Measurements from ENCODE around the gene GRK1. TPM values are rescaled to one million over a fixed set of nuclear protein-coding genes. Genes with fewer than 3 reads are reported as not detected.

The GRK1 gene
- total RNA-seq, 2 donors from 2014 or later, result 0.10 TPM; not detected in 1

DNA sequence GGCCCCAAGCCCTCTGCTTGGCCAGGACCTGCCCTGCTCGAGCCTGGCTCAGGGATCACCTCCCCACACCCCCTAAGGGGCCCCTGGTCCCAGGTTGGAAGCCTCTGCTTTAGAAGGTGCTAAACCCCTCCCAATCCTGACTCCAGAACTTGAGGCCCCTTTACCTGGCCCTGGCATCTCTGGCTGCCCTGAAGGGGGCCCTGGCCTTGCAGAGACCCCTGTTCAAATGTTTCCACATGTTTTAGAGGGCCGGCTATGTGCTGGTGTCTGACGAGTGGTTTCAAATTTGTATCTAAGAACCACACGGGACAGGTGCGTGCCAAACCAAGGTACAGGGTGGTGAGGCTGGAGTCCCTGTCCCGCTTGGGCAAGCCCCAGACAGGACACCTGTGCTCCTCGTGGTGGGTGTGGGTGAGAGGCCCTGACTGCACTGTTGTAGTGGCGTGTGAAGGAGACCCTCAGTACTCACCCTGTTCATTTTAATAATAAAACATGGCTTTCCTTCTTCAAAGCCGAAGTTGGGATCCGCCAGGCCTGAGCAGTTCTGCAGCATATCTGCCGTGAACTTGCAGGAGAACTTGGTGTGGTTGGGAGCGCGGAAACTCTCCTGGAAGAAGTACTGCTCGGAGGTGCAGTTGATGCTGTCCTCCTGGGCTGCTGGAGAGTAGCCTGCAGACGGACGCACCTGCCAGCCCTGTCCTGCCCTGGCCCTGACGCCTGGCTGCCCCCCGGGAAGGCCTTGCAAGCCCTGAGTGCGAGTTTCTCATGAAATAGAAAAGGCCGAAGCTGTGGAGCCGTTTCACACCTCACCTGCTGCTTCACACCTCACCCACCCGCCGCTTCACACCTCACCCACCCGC lies 14.4 kb upstream of the GRK1 start:
- no peak for DNase-seq
- Histone ChIP-seq H3K4me3 (no peak overlapping the region), H3K27ac (no peak overlapping the region), H3K9me3 (no peaks in the 10 kb centered on the region), H3K36me3 (no peaks in the 10 kb centered on the region), H3K27me3 (no peaks in the 10 kb centered on the region), H3K4me1 (no peaks in the 10 kb centered on the region), H3K9ac (ENCODE audit: low read depth in 2 of 2, low read length in 2 of 2) (no peak overlapping the region)
- intact Hi-C loops (cut with DNase I), result no loop called here
- TF ChIP-seq, protein P1, sequence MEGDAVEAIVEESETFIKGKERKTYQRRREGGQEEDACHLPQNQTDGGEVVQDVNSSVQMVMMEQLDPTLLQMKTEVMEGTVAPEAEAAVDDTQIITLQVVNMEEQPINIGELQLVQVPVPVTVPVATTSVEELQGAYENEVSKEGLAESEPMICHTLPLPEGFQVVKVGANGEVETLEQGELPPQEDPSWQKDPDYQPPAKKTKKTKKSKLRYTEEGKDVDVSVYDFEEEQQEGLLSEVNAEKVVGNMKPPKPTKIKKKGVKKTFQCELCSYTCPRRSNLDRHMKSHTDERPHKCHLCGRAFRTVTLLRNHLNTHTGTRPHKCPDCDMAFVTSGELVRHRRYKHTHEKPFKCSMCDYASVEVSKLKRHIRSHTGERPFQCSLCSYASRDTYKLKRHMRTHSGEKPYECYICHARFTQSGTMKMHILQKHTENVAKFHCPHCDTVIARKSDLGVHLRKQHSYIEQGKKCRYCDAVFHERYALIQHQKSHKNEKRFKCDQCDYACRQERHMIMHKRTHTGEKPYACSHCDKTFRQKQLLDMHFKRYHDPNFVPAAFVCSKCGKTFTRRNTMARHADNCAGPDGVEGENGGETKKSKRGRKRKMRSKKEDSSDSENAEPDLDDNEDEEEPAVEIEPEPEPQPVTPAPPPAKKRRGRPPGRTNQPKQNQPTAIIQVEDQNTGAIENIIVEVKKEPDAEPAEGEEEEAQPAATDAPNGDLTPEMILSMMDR (IDR thresholded peaks at IDR 0.05), result no peak

DNA sequence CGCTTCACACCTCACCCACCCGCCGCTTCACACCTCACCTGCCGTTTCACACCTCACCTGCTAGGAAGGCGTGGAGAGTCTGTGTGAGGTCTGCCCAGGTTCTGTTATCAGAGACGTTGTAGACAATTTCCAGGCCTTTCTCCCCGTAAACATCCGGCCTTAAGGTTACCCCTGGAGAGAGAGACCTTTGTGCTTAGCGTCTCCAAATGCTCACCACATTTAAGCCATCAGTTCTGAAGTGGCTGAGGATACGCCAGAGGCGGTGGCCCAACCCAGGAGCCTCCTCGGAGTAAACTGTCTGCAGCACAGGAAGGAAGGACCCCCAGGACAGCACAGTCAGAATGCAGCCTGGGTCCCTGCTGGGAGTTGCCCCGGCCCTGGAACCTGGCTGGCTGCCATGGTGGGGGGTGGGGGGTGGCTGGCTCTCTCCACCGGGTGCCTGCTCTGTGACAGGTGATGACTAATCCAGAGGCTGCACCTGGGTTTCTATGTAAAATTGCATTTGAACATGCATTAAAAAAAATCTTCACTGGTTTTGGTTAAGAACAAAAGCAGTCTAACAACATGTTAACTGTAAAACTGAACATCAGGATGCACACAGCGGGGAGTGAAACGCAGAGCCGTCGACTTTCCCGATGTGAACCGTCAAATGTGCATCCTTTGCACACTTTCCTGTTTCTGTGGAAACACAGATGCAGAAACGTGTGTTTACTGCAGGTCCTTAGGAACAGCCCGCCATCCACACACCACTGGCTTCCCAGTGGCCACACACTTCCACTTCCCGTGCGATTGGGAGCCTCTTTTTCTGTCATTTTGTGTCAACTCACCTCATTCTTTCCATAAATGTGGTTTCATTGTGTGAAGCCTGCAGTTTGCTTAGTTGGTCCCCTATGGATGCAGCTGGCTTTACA lies 13.5 kb upstream of the GRK1 start:
- Histone ChIP-seq H3K36me3 (no peaks in the 10 kb centered on the region), H3K4me3 (no peak overlapping the region), H3K4me1 (no peaks in the 10 kb centered on the region), H3K27me3 (no peaks in the 10 kb centered on the region), H3K9ac (ENCODE audit: low read depth in 2 of 2, low read length in 2 of 2) (no peak overlapping the region), H3K9me3 (no peaks in the 10 kb centered on the region), H3K27ac (no peak overlapping the region)
- intact Hi-C loops (cut with DNase I), result no loop called here
- no peak for DNase-seq
- TF ChIP-seq, protein P1 (IDR thresholded peaks at IDR 0.05), result no peak

DNA sequence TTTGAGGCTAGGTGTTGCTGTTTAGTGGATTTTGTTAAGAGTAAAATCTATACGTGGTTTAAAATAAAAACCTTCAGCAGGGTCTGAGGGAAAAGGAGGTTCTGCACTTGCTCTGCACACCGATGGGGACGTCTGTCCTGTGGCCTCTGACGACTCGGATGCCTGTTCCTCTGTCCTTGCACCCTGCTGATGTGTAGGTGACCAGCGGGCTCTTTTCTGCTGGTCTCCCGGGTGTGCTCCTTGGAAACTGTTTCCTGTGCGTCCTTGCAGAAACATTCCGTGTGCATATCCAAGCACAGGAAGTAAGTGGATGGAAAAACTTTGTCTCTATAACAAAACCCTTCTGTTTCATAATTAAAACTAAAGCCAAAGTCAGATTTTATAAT lies 12.9 kb upstream of the GRK1 start:
- Histone ChIP-seq H3K9ac (ENCODE audit: low read depth in 2 of 2, low read length in 2 of 2) (no peak overlapping the region), H3K27ac (no peak overlapping the region), H3K27me3 (no peaks in the 10 kb centered on the region), H3K36me3 (no peaks in the 10 kb centered on the region), H3K9me3 (no peaks in the 10 kb centered on the region), H3K4me3 (no peak overlapping the region), H3K4me1 (no peaks in the 10 kb centered on the region)
- TF ChIP-seq, protein P1 (IDR thresholded peaks at IDR 0.05), result no peak
- intact Hi-C loops (cut with DNase I), result no loop called here
- no peak for DNase-seq

DNA sequence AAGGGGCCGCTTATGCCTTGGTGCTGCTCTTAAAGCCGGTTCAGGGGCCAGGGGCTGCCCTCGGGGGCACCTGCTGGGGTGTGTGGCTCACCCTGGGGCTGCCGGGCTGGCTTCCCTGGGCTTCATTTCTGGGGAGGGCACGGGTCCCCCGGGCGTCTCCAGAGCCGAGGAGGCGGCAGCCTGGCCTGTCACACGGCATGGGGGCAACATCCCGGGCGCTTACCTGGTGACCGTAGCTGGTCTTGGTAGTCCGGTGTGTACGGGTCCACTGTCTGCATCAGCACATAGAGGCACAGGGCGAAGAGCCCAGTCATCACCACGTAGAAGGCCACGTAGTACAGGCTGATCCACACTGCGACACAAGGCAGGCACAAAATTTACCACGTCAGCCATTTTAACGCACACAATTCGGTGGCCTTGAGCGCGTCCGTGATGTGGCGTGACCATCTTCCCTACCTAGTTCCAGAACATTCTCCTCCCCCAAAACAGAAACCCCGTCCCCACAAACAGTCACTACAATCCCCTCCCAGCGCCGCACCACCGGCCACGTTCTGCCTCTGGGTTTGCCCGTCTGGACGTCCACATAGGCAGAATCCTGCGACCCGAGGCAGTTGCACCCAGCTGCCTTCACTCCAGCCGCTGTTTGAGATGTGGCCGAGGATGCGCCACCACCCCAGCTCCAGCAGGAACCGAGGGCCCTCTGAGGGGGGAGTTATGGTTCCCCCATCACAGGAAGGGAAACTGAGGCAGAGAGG lies 12.3 kb upstream of the GRK1 start:
- H3K4me3 ChIP-seq, result no peak overlapping the region
- no peaks in the 10 kb centered on the region for H3K36me3 ChIP-seq
- H3K9me3 ChIP-seq, result no peaks in the 10 kb centered on the region
- no peaks in the 10 kb centered on the region for H3K27me3 ChIP-seq
- intact Hi-C loops (cut with DNase I), result no loop called here
- H3K27ac ChIP-seq, result no peak overlapping the region
- TF ChIP-seq, protein P1 (IDR thresholded peaks at IDR 0.05), result no peak
- DNase-seq, result no peak
- H3K4me1 ChIP-seq, result no peaks in the 10 kb centered on the region
- no peak overlapping the region for H3K9ac ChIP-seq (ENCODE audit: low read depth in 2 of 2, low read length in 2 of 2)

DNA sequence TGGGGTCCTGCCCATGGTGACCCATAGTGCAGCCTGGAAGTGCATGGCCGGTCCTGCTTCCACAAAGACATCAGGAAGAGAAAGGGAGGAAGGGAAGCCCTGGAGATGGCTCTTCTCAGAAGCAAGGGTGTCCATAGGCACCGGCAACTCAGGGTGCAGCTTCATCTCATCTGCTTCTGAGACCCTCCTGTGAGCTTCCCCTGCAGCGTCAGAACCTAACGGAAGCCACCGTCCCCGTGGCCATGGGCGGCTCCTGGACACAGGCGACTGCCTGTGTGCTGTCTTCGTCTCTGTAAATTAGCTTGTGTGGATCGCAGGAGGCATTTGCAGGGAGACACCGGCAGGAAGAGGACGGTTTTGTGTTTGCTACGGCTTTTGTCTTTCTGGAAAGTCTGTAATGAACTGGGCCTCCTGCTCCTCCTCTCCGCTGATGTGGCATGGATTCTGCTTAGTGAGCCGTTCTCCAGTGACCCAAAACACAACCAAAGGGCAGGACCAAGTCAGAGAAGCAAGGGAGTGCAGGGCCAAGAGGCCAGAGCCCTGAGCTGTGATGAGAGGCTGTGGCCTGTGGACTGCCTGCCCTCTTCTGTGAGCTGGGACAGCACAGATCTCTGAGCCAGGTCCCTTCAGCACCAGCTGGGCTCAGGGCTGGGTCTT lies 11.5 kb upstream of the GRK1 start:
- intact Hi-C loops (cut with DNase I), result no loop called here
- no peak overlapping the region for H3K27ac ChIP-seq
- DNase-seq, result no peak

More for the DNA sequence above, 11.5 kb upstream of the GRK1 start:
- no peaks in the 10 kb centered on the region for H3K4me1 ChIP-seq
- TF ChIP-seq, protein P1 (IDR thresholded peaks at IDR 0.05), result no peak
- H3K9ac ChIP-seq (ENCODE audit: low read depth in 2 of 2, low read length in 2 of 2), result no peak overlapping the region
- no peaks in the 10 kb centered on the region for H3K9me3 ChIP-seq
- no peaks in the 10 kb centered on the region for H3K36me3 ChIP-seq
- H3K27me3 ChIP-seq, result no peaks in the 10 kb centered on the region
- no peak overlapping the region for H3K4me3 ChIP-seq
